Omental fat pad (tissue), 4 donors: Measurements from ENCODE around the gene ZNF668. TPM values are rescaled to one million over a fixed set of nuclear protein-coding genes. Genes with fewer than 3 reads are reported as not detected.

Experiments
- ATAC-seq: fragments of 150-250 bp; one replicate; pipeline ENCODE4 v1.9.1; 2016; ENCODE audit warnings: mild to moderate bottlenecking, moderate library complexity; ENCODE audit not compliant: low FRiP score
- DNase-seq: peaks from one replicate; pipeline ENCODE4 v3.0.0-alpha.2; 2019; ENCODE audit warnings: low spot score
- total RNA-seq, 4 donors: library from RNA; depleted of rRNA; stranded (reverse); fragments of >200 nt; gene quantifications; one replicate each; pipeline ENCODE4 v1.1.0, GENCODE V29; 2016
- TF ChIP-seq, protein P1 (sequence below), 3 donors: fragments of 450-650 bp; IDR thresholded peaks; one replicate each; pipeline ENCODE4 v1.5.1; 2016 to 2017; ENCODE audit warnings: antibody characterized with exemption in 3 of 3, mild to moderate bottlenecking in 3 of 3, moderate library complexity in 2 of 3

The ZNF668 gene
- total RNA-seq, 4 donors from 2014 or later = 7.4 to 13.9 (median 10.8) TPM

DNA sequence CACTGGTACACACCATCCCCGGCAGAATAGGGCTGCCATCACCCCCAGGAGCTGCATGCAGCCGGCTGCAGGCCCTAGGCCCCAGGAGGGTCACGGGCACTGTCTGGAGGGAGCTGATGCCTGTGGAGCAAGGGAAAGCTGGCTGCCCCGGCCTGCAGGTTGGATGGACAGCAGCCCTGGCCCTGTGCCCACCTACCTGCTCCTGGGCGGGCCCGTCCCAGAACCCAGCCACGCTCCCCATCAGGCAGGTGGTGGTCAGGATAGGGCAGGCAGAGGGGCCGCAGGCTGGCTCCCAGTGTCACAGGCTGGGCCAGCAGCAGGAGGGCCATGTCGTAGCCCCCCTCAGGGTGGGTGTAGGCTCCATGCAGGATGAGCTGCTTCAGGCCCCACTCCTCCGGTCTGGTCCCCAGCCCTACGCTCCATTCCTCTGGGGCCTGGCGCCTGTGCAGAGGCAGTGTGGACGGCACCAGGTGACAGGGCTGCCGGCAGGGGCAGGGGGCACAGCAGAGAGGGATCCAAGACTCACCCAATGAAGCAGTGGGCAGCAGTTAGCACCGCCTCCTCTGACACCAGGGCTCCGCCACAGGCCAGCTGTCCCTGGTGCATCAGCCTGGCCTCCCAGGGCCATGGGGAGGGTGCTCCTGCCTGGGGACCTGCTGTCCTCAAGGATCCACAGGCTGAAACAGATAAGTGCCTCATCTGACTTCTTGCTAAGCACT lies 10.7 kb upstream of the ZNF668 start:
- ATAC-seq (no peak), DNase-seq (no peak)
- TF ChIP-seq, protein P1, sequence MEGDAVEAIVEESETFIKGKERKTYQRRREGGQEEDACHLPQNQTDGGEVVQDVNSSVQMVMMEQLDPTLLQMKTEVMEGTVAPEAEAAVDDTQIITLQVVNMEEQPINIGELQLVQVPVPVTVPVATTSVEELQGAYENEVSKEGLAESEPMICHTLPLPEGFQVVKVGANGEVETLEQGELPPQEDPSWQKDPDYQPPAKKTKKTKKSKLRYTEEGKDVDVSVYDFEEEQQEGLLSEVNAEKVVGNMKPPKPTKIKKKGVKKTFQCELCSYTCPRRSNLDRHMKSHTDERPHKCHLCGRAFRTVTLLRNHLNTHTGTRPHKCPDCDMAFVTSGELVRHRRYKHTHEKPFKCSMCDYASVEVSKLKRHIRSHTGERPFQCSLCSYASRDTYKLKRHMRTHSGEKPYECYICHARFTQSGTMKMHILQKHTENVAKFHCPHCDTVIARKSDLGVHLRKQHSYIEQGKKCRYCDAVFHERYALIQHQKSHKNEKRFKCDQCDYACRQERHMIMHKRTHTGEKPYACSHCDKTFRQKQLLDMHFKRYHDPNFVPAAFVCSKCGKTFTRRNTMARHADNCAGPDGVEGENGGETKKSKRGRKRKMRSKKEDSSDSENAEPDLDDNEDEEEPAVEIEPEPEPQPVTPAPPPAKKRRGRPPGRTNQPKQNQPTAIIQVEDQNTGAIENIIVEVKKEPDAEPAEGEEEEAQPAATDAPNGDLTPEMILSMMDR (IDR thresholded peaks at IDR 0.05) = no peak

DNA sequence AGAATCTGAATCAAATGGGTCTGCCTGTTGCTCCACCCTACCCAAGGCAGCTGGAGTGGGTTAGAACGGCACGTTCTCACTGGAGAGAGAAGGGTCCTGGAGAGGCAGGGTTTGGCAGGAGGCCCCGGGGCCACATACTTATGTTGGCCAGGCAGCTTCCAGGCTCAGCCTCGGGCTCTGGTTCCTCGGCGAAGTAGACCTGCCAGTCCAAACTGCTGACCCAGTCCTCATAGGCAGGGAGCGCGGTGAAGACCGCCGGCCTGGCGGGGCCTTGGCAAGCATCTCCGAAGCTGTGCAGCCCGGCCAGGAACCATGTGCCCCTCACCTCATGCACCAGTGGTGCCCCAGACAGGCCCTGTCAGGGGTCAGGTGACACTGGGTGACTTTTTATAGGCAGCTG lies 9.9 kb upstream of the ZNF668 start:
- TF ChIP-seq, protein P1 (IDR thresholded peaks at IDR 0.05) = no peak
- DNase-seq = no peak
- ATAC-seq = no peak

DNA sequence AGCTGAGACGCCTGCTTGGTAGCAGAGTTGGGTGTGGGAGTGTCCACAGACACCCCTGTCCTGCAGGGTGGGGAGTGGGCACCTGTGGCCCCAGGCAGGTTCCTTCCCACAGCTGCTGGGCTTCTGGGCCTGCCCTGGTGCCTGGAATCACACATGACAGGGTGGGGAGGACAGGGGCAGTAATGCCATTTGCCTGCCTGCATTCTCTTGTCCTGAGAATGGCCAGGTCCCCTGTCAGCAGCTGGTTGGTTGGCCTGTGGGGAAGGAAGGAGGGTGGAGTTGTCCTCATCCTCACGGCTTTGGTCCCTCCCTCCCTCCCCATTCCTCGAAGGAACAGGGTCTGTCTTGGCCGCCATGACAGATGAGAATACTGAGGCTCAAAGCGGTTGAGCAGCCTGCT lies 9.5 kb upstream of the ZNF668 start:
- no peak for DNase-seq
- ATAC-seq = no peak
- TF ChIP-seq, protein P1 (IDR thresholded peaks at IDR 0.05) = no peak

DNA sequence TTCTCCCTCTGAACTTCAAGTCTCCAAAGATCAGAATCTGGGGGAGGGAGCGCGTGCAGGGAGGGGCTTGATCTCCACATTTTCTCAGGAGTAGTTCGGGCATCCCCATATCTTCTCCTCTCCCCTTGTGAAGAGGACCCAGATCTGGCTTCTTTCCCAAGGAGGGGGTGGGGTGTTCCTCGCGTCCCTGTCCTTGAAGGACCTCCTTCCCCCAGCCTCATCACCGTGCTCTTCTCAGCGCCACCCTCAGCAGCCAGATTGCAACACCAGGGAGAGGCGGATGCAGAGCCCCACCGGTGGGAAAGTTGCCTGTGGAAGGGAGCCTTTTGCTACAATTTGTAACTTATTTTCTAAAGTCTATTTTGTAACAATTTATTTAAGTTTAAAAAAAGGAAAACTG lies 9.0 kb upstream of the ZNF668 start:
- TF ChIP-seq, protein P1 (IDR thresholded peaks at IDR 0.05) = no peak
- ATAC-seq (no peak), DNase-seq (no peak)

DNA sequence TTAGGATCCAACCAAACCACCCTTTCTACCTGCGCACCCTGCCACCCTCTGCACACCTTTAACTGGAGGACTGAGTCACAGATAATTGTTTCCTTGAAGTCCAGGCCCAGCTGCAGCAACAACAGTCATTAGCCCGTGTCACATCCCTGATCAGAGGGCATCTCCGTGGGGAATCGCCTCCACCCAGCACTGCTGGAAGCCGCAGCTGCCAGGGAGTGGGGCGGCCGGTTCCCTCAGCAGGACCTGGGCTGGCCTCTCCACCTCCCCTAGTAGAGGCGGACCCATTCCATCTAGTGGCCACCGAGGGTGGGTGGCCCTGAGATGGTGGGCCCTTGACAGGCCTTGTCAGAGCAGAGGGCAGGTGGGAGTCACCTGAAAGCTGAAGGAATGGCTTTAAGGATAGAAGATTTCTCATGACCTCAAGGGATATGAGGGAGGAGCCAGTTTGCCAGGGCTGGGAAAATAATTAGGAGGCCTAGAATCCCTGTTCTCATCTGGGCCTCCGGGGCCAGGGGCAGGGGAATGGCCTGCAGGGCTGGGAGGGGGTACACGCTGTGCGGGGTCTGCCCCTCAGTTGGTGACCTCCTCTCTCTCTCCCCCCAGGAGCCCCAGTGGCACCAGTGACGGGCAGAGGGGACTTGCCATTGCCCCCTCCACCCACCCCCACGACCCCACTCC lies 8.5 kb upstream of the ZNF668 start:
- TF ChIP-seq, protein P1 (IDR thresholded peaks at IDR 0.05) = no peak
- ATAC-seq = no peak
- no peak for DNase-seq

DNA sequence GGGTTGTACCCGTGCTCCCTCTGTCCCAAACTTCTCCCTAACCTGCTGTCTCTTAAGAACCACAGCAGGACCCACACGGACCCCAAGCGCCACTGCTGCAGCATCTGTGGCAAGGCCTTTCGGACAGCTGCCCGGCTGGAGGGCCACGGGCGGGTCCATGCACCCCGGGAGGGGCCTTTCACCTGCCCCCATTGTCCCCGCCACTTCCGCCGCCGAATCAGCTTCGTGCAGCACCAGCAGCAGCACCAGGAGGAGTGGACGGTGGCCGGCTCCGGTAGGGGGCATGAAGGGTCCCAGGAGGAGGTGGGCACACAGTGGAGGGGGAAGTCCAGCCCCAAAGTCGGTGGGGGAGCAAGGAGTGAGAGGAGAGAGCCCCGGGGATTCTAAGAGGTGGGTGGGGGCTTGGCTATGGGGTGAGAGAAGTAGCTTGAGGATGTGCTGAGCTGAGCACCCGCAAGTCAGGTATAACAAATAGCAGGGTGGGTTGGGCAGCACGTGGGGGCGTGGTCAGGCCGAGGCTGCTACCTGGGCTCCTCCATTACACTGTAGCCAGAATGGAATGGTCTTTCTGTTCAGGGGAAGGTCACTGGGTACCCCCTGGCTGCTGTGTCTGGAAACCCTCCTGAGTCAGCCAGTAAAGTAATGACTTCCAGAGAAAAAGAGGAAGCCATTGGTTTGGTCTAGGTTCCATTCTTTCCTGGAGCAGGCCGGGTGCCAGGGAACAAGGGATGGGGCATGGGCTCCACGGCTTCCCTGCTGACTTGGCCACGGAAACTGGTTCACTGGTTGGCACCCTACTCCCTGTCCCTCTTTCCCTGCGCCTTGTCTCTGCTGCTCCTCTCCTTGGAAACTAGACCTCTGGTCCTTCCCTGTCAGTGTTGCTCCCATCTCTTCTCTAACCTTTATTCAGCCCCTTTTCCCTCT lies 7.7 kb upstream of the ZNF668 start:
- no peak for ATAC-seq
- DNase-seq = no peak
- TF ChIP-seq, protein P1 (IDR thresholded peaks at IDR 0.05) = no peak
